ENCODE results near the gene ZNF83.
"Not testable (repeated sequence)": the region's sequence is repeated elsewhere in the genome, so short reads cannot be mapped to it uniquely, and the experiment has no call there.

The ZNF83 gene

GRCh38 chr19:52637718-52638585, at the start of gene ZNF83:
Gene ZNF83 (minus strand): TSS chr19:52638355.
- DNase-seq, result peak; percentile 97

DNA sequence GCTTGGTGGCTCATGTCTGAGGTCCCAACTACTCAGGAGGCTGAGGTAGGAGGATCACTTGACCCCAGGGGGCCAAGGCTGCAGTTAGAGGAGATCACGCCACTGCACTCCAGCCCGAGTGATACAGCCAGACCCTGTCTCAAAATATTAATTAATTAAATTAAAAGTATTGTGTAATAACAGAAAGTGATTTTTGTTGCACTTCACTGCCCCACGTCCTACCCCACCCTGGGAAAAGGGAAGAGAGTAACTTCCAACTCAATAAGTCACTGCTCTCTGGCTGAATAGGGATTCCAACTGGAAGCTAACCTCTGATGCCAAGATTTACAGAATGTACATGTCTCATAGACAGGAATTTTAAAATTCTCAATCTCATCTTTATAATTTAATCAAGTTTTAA, 49.5 kb upstream of the ZNF83 start:
- no peak for DNase-seq

DNA sequence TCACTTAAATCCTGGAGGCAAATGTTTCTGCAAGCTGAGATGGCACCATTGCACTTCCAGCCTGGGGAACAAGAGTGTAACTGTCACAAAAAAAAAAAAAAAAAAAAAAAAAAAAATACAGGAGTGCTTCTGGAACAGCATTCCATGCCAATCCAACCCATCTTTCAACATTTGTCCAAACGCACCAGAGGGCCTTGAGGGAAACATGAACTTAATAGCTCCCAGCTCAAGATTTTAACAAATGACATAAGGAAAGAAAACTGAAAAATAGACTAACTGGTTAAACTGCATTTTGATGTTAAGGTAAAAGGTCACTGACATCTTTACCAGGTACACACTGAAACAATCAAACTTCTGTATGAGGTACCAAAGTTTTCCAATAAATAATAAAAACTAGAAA, 47.7 kb upstream of the ZNF83 start:
- no peak for DNase-seq

GRCh38 chr19:52681216-52681615, 43.1 kb upstream of the ZNF83 start:
- DNase-seq, result not testable (repeated sequence)

DNA sequence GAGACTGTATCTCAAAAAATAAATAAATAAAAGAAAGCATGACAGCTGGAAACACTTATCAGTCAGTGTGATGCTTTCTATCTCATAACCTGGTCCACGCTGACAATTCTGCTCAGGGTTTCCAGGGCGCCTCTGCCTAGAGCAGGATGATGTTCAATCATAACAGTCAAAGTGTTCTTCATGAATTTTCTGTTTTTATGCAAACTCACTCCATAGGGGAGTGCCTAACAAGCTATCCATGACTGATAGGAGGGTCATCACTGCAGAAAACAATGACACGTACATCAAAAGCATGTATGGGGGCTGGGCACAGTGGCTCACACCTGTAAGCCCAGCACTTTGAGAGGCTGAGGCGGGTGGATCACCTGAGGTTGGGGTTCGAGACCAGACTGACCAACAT, 41.4 kb upstream of the ZNF83 start:
- DNase-seq, result no peak

- DNase-seq, result not testable (repeated sequence)
Observed at GRCh38 chr19:52675239-52675638, 37.1 kb upstream of the ZNF83 start.

- DNase-seq, result no peak
Observed at GRCh38 chr19:52673014-52673413, 34.9 kb upstream of the ZNF83 start.

DNA sequence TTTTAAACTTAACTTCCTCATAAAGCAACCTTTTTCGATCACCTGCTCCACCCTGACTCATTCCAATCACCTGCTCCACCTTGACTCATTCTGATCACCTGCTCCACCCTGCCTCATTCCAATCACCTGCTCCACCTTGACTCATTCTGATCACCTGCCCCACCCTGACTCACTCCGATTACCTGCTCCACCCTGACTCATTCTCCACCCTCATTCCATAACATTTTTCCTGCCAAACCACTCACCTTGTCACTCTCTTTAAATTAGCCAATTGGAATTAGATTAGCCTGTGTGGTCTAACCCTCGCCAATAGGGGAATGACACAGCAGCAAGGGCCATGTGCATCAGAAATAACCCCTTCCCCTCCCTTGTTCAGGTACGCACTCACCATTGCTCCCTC, 31.9 kb upstream of the ZNF83 start:
- DNase-seq, result no peak

DNA sequence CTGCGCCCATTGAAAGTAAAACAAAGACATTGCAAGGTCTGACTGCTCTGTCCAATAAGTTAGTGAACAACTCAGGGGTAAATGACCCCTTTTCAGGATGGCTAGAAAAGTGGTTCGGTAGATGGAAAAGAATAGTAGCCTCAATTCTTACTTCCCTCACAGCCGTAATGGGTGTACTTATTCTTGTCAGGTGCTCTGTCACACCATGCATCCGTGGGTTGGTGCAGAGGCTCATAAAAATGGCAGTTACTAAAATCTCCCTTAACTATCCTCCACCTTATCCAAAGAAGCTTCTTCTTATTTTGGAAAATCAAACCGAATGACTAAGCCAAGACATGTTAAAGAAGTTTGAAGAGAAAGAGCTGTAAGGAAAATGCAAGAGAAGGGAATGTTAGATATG, 31.4 kb upstream of the ZNF83 start:
- no peak for DNase-seq

DNA sequence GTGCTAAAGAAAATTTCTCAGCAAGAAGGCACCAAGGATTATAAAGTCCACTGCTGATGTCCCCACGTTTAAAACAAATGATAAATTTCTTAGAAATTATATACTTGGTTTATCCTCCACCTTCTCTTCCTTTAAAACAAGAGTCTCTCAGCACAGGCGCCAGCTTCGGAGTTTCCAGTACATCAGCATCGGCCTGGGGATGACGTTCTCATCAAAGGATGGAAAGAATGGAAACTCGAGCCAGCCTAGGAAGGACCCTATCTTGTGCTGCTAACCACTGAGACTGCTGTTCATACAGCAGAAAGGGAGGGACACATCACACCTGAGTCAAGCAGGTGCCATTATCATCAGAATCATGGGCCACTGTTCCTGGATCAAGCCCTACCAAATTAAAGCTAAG, 29.8 kb upstream of the ZNF83 start:
- no peak for DNase-seq

DNA sequence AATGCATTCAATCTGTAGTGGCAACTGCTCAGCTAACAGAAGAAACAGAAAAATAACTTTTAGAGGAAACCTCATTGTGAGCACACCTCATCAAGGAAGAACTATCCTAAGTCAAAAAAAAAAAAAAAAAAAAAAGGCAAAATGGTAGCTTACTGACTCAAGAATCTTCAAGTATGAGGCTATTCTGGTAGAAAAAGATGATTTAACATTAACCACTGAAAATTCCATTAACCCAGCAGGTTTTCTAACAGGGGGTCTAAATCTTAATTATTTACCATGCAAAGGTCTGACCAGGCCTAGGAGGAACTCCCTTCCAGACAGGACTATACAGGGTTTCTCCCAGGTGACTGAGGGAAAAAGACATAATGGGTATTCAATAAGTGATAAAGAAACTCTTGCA, 28.4 kb upstream of the ZNF83 start:
- no peak for DNase-seq

DNA sequence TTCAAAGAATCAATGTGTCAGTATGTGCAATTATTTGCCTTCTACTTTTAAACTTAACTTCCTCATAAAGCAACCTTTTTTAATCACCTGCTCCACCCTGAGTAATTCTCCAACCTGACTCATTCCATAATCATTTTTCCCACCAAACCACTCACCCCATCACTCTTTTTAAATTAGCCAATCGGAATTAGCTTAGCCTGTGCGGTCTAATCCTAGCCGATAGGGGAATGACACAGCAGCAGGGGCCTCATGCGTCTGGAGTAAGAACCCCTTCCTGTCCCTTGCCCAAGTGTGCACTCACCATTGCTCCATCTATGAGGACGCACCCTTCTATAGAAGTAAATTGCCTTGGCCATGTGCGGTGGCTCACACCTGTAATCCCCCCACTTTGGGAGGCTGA, 27.4 kb upstream of the ZNF83 start:
- DNase-seq, result peak; percentile 45

GRCh38 chr19:52665027-52665426, 26.9 kb upstream of the ZNF83 start:
- DNase-seq, result no peak

DNA sequence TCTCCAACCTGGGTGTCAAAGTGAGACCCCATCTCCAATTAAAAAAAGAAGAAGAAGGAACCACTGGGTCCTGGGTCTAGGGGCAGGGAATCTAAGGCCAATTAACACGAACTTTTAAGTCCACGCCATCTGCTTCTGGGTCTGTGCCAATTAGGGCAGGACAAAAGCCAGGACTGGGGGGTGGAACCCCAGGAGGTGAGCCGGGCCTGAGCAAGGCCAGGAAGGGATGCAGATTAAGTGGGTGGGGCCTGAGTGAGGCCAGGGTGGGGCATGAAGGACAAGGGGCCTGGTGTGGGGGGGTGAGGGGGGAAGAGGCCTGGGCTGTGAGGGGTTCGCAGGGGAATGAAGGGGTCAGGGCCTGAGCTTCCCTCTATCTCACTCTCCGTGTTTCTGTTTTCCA, 26.3 kb upstream of the ZNF83 start:
- no peak for DNase-seq

- peak; percentile 10 for DNase-seq
Observed at GRCh38 chr19:52662631-52663030, 24.5 kb upstream of the ZNF83 start.

DNA sequence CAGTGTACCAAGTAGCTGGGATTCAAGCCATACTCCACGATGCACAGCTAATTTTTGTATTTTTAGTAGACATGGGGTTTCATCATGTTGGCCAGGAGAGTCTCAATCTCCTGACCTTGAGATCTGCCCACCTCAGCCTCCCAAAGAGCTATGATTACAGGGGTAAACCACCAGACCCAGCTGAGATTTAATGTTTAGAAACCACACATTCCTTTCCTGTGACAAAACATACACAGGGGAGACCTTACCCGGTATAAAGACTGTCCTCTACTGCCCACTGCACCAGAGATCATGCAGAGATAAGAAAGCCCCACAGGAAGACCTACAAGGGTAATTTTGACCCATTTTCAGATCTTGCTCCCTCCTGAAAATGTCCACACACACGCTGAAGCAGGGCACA, 22.8 kb upstream of the ZNF83 start:
- peak; percentile 73 for DNase-seq

DNA sequence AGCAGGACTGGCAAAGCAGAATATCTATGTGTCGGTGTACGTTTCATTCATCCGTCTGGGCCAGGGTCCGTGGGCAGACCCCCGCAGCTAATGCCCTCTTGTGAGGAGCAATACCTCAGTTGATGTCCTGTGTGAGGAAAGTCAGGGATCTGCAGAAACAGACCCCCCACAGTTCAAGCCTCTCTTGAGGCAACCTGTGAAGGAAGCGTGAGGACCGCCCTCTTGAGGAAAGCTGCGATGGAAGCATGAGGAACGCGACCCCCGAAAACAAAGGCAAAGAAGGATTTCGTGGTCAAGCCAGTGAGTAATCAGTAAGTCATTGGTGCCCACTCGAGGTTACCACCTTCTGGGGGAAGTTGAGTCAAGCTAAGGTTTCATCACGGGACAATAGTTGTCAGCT, 20.9 kb upstream of the ZNF83 start:
- no peak for DNase-seq

GRCh38 chr19:52658595-52658994, 20.4 kb upstream of the ZNF83 start:
- no peak for DNase-seq

DNA sequence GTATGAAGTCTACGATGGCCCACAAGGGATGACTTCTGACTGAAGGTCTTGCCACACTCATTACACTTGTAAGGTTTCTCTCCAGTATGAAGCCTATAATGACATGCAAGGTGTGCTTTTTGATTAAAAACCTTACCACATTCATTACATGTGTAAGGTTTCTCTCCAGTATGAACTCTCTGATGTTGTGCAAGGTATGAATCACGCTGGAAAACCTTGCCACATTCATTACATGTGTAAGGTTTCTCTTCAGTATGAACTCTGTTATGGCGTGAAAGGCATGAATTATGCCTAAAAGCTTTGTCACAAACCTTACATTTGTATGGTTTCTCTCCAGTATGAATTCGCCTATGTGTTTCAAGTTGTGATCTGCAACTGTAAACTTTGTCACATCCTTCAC, 15.0 kb upstream of the ZNF83 start:
- DNase-seq, result no peak

DNA sequence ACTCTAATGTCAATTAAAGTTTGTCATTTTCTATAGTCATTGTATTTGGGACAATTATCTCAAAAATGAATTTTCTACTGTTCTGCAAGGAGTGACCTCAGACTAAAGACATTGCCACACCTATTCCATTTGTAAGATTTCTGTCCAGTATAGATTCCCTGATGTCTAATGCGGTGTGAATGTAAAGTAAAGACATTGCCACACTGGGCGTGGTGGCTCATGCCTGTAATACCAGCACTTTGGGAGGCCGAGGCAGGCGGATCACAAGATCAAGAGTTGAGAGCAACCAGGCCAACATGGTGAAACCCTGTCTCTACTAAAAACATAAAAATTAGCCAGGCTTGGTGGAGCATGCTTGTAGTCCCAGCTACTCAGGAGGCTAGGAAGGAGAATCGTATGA, 13.8 kb upstream of the ZNF83 start:
- no peak for DNase-seq

GRCh38 chr19:52648336-52649016, 10.3 kb upstream of the ZNF83 start:
- peak; percentile 42 for DNase-seq

DNA sequence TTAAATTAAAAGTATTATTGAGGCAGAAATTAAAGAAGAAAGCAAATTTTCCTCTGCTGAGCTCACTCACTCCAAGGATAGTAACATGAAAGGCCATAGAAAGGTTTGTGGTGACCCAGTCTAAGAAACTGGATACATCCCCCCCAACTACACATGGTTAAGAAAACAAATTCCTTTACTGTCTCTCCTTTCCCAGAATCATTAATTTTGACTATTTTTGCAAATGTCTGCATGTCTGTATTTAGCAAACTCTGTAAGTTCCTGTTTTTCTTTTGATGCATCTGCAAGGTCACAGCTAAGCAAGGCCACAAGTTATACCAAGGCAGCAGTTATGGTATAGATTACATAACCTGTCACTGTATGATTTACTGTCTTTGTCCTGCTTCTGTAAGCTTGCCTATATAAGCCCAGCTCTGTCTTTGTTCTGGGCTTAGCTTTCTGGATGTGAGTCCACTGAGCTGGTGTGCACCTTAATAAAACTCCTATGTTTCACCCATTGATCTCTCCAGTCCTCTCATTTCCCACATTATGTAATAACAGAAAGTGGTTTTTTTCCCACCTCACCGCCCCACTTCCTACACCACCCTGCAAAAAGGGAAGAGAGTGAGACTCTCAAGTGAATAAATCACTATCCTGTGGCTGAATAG, 8.5 kb upstream of the ZNF83 start:
- no peak for DNase-seq

- DNase-seq, result peak; percentile 15
Observed at GRCh38 chr19:52640916-52641315, 2.8 kb upstream of the ZNF83 start.

DNA sequence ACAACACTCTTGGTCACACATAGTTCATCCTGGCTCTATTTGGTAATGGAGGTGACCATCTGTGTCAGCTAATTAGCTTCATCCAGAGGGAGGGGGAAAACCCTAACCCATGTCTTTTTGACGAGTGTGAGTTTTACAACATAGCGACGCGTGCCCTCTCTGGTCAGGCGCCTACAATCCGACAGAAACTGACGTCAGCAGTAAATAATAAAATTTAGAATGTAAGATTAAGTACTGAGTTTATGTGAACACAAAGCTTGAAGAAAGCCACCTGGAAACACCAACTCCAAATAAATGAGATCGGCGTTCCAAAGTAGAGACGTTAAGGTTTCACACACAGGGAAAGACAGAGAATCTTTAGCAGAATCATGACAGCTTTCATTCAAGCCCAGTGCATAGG, 1.8 kb upstream of the ZNF83 start:
- no peak for DNase-seq
